OCI-LY7 (cell line): ENCODE measurements around the gene LACC1.

ENCODE experiments used
- EZH2phosphoT487 ChIP-seq: fragments of 200-600 bp; sonication (generic); IDR thresholded peaks from 2 replicates; pipeline ENCODE4 v1.6.1; 2018; ENCODE audit warnings: low read depth, borderline replicate concordance, mild to moderate bottlenecking, mixed run types, antibody characterized with exemption, low read length, moderate library complexity, mixed read lengths
- TF ChIP-seq, protein P1 (sequence below): fragments of 200-600 bp; sonication (generic); conservative IDR thresholded peaks from 2 replicates; pipeline ENCODE4 v1.5.1; 2014; ENCODE audit warnings: mild to moderate bottlenecking, antibody characterized with exemption, low read length, moderate library complexity, mixed read lengths

DNA sequence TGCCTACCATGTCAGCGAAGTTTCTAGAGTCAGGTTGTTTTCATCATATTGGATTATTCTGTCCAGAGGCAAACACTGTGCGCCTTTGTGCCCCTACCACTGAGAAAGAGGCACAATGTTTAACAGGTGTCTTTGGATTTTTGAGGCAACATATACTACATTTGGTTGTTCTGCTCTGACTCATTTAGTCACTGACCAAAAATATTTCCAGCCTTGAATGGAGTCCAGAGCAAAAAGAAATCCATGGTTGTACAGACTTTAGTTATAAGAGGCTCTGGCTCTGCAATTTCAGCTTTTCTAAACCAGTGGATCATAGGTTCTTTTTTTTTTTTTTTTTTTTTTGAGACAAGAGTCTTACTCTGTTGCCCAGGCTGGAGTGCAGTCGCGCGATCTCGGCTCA lies 35.7 kb downstream of the LACC1 start:
- TF ChIP-seq, protein P1, sequence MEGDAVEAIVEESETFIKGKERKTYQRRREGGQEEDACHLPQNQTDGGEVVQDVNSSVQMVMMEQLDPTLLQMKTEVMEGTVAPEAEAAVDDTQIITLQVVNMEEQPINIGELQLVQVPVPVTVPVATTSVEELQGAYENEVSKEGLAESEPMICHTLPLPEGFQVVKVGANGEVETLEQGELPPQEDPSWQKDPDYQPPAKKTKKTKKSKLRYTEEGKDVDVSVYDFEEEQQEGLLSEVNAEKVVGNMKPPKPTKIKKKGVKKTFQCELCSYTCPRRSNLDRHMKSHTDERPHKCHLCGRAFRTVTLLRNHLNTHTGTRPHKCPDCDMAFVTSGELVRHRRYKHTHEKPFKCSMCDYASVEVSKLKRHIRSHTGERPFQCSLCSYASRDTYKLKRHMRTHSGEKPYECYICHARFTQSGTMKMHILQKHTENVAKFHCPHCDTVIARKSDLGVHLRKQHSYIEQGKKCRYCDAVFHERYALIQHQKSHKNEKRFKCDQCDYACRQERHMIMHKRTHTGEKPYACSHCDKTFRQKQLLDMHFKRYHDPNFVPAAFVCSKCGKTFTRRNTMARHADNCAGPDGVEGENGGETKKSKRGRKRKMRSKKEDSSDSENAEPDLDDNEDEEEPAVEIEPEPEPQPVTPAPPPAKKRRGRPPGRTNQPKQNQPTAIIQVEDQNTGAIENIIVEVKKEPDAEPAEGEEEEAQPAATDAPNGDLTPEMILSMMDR: no peak
- TF ChIP-seq EZH2phosphoT487: no peak
